Stimulated activated CD8-positive, alpha-beta memory T cell treated with anti-CD3 and anti-CD28 coated beads, Interleukin-7, amount 100 ng/mL, for 24 hours (primary cell): Measurements from ENCODE around the gene MTNR1A.
"Not testable (repeated sequence)": the region's sequence is repeated elsewhere in the genome, so short reads cannot be mapped to it uniquely, and the experiment has no call there.

Source experiments
- DNase-seq: peaks from one replicate; pipeline ENCODE4 v3.0.0-alpha.2; 2020; ENCODE audit warnings: low read depth

MTNR1A gene

GRCh38 chr4:186561748-186562147, 6.4 kb upstream of the MTNR1A start:
- no peak for DNase-seq

- no peak for DNase-seq
Observed at GRCh38 chr4:186560647-186561046, 5.3 kb upstream of the MTNR1A start.

- no peak for DNase-seq
Observed at GRCh38 chr4:186557486-186557885, 2.1 kb upstream of the MTNR1A start.

DNA sequence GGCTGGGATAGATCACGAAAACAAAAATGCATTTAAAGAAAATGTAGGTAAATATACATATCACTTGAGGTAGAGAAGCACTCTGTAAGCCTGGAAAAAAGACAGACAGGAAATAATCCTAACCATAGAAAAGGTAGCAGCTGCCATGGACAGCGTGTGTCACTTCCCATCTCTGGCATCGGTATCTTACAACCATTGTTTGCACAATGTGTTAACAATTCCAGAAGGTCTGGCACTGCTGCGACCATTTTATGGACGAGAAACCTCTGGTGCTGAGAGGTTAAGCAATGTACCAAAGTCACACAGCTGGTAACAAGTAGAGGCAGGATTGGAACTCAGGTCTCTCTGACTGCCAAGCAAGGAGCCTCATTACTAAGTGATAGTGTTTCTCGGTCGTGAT, 1.7 kb upstream of the MTNR1A start:
- no peak for DNase-seq

DNA sequence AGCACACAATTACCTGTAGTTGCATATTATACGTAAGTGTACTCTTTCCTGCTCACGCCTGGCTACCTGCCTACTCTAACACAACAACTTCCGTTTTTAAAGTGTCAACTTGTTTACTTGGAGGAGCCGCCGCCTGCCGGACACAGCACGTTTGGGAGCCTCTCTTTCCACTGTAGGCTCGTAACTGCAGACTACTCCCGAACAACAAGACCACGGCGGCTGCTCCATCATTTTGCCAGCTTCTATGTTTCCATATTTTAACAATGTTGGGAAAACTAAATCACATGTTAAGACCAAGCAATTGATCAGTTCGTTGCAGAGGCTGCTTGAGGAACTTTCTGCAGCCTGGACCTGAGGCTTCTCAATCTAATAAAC, 841 bp downstream of the MTNR1A start:
- no peak for DNase-seq

DNA sequence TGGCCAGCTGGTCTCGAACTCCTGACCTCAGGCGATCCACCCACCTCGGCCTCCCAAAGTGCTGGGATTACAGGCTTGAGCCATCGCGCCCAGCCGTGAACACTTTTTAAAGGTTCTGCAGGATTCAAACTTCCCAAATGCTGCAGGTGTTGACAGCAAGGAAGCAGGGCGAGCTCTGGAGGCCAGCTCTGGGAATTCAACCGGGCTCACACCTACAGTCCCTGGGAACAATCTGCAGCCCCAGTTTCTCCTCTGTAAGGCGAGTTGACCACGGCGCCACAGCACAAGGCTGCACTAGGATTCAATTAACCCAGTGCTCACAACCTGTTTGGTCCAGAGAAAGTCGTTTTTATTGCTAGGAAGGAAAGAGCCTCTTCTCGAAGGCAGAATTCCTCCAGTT, 1.6 kb downstream of the MTNR1A start:
- DNase-seq: no peak

DNA sequence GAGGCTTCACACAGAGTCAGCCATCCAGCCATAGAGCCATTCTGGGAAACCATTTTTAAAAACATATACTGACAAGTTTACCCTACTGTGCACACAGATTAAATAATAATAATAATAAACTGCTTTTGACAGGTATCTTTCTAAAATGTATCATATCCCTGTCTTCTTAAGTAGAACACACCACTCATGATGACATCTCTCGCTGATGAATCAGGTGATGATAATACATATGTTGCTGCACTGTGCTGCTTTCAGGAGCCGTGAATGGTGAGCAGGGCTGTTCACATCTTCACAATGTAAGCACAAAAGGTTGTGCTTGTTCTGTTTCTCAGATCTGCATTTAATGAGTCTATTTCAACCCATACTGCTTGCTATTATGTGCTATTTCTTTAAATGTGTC, 3.5 kb downstream of the MTNR1A start:
- no peak for DNase-seq

DNA sequence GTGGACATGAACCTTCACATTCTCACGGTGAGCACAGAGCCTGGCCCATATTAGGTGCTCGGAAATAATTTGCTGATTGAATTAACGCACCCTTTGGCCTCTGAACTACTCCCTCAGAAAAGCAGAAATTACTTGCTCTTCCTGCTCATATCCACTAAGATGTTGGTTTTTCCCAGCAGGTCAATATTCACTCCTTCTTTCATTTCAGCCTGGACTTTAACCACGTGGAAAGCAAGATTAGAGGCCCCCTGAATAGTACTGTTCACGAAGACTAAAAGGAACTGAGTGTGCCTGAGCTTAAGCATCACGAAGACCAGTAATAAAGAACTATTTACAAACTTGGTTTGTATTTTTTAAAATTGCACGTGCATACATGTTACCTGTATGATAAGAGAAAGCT, 9.9 kb downstream of the MTNR1A start:
- DNase-seq: no peak

DNA sequence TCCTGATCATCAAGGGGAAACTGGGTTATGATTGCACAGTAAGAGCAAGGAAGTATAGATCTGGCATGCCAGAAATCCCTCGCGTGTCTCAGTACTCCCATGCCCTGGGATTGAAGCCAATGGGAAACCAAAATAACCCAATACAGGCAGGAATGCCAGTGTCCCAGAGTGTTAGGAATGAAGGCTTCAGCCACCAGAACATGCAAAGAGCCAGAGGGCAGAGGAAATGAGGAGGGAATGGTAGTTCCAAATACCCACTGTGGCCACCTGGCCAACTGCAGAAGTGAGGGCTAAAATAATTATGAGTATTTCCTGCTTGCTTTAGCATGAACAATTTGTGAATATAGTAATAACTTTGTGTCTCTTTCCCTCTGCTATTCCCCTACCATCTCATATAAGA, 12.2 kb downstream of the MTNR1A start:
- no peak for DNase-seq

DNA sequence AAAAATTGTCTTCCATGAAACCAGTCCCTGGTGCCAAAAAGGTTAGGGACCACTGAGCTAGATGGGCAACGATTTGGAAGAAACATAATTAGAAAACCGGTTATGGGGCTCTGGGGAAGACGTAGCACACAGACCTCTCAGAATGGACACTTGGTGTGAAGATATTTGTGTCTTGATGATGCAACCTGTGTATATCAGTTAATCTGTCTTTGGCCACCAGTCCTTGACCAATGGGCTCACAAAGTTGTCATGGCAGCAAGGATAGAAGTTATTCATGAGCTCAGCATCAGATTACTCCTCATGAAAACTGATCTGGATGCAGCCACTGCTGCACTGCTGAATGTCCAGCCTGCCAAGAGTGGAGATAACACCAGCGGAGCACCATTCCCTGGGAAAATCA, 13.6 kb downstream of the MTNR1A start:
- no peak for DNase-seq

DNA sequence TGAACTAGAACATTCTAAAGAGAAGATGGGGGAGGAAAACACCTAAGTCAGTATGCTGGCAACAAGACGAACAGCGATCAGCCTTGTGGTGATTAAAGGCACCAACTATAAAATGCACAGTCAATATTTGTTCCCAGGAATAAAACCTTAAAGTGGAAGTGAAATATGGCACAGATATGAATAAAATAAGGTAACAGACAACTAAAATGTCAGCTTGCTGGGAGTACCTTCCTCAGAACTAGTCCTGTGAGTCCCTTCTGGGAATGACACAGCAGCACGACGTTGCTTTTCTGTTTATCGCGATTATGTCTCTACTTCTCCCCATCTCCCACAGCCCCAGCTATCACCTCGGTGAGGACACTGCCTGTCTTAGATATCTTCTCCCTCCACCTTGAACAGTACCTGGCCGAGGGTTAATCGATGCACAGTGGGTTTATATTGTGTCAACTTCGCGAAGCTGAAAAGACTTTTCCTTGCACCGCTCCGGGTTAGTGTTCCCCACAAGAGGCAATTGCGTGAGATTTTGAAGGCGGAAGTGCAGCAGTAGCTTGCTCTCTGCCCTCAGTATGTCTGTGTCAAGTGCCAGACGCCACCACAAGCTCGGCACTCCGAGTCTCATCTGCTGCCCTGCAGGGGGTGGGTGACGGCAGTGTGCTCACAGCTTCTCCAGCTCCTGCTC, 17.4 kb downstream of the MTNR1A start:
- no peak for DNase-seq

GRCh38 chr4:186536285-186536684, 19.1 kb downstream of the MTNR1A start:
- DNase-seq: no peak

DNA sequence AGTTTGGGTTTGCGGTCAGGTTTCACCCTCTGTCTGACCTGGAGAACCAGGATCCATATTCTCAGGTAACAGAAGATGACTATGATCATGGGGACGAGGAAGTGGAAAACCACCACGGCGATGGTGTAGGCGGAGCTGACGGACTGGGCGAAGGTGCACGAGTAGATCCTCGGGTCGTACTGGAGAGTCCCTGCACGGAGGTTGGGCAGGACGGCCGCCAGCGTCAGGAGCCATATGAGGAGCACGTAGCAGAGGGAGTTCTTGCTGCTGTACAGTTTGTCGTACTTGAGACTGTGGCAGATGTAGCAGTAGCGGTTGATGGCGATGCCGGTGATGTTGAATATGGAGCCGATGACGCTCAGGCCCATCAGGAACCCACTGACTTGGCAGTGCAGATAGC, 21.3 kb downstream of the MTNR1A start:
- no peak for DNase-seq

- DNase-seq: not testable (repeated sequence)
Observed at GRCh38 chr4:186523927-186524326, 31.4 kb downstream of the MTNR1A start.

- no peak for DNase-seq
Observed at GRCh38 chr4:186516287-186516686, 39.1 kb downstream of the MTNR1A start.

- no peak for DNase-seq
Observed at GRCh38 chr4:186514271-186514950, 41.0 kb downstream of the MTNR1A start.

DNA sequence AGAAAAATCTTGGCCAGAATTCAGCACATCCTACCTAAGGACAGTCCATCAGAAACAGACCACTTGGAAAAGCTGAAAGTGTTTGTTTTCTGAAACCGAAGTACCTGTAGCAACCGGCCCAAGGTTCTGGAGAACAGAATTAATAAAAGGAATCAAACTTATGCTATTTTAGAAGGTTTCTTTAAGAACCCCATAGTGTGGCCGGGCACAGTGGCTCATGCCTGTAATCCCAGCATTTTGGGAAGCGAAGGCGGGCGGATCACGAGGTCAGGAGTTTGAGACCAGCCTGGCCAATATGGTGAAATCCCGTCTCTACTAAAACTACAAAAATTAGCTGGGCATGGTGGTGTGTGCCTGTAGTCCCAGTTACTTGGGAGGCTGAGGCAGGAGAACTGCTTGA, 50.6 kb downstream of the MTNR1A start:
- DNase-seq: not testable (repeated sequence)

DNA sequence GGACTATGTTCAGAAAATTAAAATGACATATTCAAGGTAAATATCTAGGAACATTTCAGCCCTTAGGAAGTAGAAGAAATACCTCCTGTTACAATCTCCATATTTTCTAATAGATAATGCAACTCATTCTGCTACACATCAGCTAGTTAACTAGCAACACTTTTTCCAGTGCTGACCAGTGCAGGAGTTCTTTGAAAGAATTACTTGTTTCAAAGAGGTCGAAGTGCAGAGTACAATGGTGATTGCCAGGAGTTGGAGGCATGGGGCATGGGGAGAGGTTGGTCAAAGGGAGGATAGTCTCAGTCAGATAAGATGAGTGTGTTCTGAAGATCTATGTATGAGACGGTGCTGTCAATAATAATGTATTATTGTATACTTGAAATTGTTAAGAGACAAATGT, 53.1 kb downstream of the MTNR1A start:
- no peak for DNase-seq

GRCh38 chr4:186501554-186501953, 53.8 kb downstream of the MTNR1A start:
- DNase-seq: no peak

GRCh38 chr4:186500721-186501304, 54.6 kb downstream of the MTNR1A start:
- no peak for DNase-seq

DNA sequence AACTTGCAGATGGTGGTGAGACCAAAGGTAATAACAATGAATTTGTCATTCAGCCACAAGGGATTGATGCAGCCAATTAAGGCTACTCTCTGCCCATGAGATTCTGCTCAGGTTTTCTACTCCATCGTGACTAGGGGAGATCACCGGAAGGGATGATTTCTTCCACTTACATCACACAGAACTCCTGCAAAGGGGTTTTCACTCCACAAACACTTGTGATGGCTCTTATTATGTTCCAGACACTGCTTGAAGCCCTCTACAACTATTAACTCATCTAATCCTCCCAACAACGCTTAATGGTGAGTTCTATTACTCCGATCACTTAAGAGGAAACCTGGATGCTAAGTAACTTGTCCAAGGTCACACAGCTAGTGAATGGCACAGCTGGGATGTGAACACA, 55.9 kb downstream of the MTNR1A start:
- no peak for DNase-seq

DNA sequence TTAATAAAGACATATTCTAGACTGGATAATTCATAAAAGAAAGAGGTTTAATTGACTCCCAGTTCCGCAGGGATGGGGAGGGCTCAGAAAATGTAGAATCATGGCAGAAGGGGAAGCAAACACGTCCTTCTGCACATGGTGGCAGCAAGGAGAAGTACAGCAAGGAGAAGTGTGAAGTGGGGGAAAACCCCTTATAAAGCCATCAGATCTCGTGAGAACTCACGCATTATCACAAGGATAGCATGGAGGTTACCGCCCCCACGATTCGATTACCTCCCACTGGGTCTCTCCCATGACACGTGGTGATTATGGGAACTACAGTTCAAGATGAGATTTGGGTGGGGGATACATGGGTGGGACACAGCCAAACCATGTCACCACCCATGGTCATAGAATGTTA, 58.3 kb downstream of the MTNR1A start:
- no peak for DNase-seq

- no peak for DNase-seq
Observed at GRCh38 chr4:186494496-186494895, 60.9 kb downstream of the MTNR1A start.

DNA sequence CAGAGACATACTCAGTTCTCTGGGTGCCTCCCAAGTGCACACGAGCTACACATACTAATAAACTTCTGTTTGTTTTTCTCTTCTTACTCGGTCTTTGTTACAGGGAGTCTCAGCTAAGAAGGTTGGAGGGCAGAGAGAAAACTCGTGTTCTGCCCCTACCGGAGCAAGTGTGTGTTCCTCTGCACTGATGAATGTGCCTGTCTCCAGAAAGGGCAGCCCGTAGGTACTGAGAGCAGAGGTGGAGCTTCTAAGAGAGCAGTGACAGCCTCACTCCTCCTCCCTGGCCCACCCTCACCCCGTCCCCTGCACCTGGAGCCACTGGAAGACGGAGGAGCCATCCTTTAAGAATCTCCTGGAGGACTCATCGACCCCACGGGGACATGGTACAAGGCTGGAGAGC, 67.6 kb downstream of the MTNR1A start:
- DNase-seq: no peak
